Neutrophil (primary cell): ENCODE data around the gene PRKACB.
"Not testable (repeated sequence)": the region's sequence is repeated elsewhere in the genome, so short reads cannot be mapped to it uniquely, and the experiment has no call there.

ENCODE experiments used
- H3K27ac ChIP-seq: fragments of 200-600 bp; sonication (generic); 2 replicates; pipeline ENCODE4 v1.5.1; 2016; ENCODE audit warnings: mild to moderate bottlenecking, moderate library complexity
- H3K27me3 ChIP-seq: fragments of 200-600 bp; sonication (generic); 2 replicates; pipeline ENCODE4 v1.6.0; 2016; ENCODE audit warnings: mild to moderate bottlenecking
- H3K36me3 ChIP-seq: fragments of 200-600 bp; sonication (generic); 2 replicates; pipeline ENCODE4 v1.5.1; 2017
- H3K4me1 ChIP-seq, 2 experiments: fragments of 200-600 bp in 1 of 2; sonication (generic) in 1 of 2; 1 replicate in 1 of 2; 2 replicates in 1 of 2; pipeline versions ENCODE4 v1.5.1 to v1.6.1; 2013 to 2016; ENCODE audit warnings: low read depth in 1 of 2, low read length in 1 of 2, mild to moderate bottlenecking in 1 of 2, moderate library complexity in 1 of 2; ENCODE audit not compliant: control insufficient read depth in 1 of 2, insufficient read depth in 1 of 2
- H3K4me3 ChIP-seq, 2 experiments: fragments of 200-600 bp in 1 of 2; sonication (generic) in 1 of 2; 1 replicate in 1 of 2; 2 replicates in 1 of 2; pipeline ENCODE4 v1.5.1; 2013 to 2016; ENCODE audit warnings: low read depth in 1 of 2, low read length in 1 of 2, mild to moderate bottlenecking in 1 of 2, moderate library complexity in 1 of 2
- H3K9me3 ChIP-seq: fragments of 200-600 bp; sonication (generic); 2 replicates; pipeline ENCODE4 v1.5.1; 2016
- CTCF ChIP-seq: fragments of 200-600 bp; sonication (generic); IDR thresholded peaks from 2 replicates; pipeline ENCODE4 v1.5.1; 2016; ENCODE audit warnings: antibody characterized with exemption

Gene PRKACB

GRCh38 chr1:84217239-84217638 is 73.2 kb downstream of the PRKACB start:
- Histone ChIP-seq H3K27me3 (no peaks in the 10 kb centered on the region), H3K4me3 (no peak overlapping the region), H3K36me3 (no peaks in the 10 kb centered on the region), H3K9me3 (no peaks in the 10 kb centered on the region), H3K4me1 (no peaks in the 10 kb centered on the region), H3K27ac (no peak overlapping the region)
- TF ChIP-seq CTCF: no peak

GRCh38 chr1:84223751-84224432 is 79.8 kb downstream of the PRKACB start:
- no peaks in the 10 kb centered on the region for H3K27me3 ChIP-seq
- no peak overlapping the region for H3K27ac ChIP-seq
- no peaks in the 10 kb centered on the region for H3K9me3 ChIP-seq
- H3K4me3 ChIP-seq: no peak overlapping the region
- H3K4me1 ChIP-seq: no peaks in the 10 kb centered on the region
- no peak for TF ChIP-seq CTCF
- H3K36me3 ChIP-seq: no peaks in the 10 kb centered on the region

- Histone ChIP-seq H3K4me1 (no peaks in the 10 kb centered on the region), H3K4me3 (no peak overlapping the region), H3K27ac (no peak overlapping the region), H3K36me3 (no peaks in the 10 kb centered on the region), H3K9me3 (no peaks in the 10 kb centered on the region), H3K27me3 (no peaks in the 10 kb centered on the region)
- TF ChIP-seq CTCF: no peak
Measured at GRCh38 chr1:84224905-84225304, 80.8 kb downstream of the PRKACB start.

GRCh38 chr1:84225646-84226045 is 81.6 kb downstream of the PRKACB start:
- Histone ChIP-seq H3K4me1 (no peaks in the 10 kb centered on the region), H3K4me3 (no peak overlapping the region), H3K27ac (no peak overlapping the region), H3K36me3 (no peaks in the 10 kb centered on the region), H3K27me3 (no peaks in the 10 kb centered on the region), H3K9me3 (no peaks in the 10 kb centered on the region)
- TF ChIP-seq CTCF: no peak

GRCh38 chr1:84232676-84233075 is 88.6 kb downstream of the PRKACB start:
- H3K27ac ChIP-seq, H3K4me3 ChIP-seq, H3K27me3 ChIP-seq, H3K36me3 ChIP-seq, H3K4me1 ChIP-seq, H3K9me3 ChIP-seq: not testable (repeated sequence)

GRCh38 chr1:84236256-84236655 is 92.2 kb downstream of the PRKACB start:
- Histone ChIP-seq H3K4me1 (no peaks in the 10 kb centered on the region), H3K4me3 (no peak overlapping the region), H3K36me3 (no peaks in the 10 kb centered on the region), H3K9me3 (no peaks in the 10 kb centered on the region), H3K27ac (no peak overlapping the region), H3K27me3 (no peaks in the 10 kb centered on the region)
- TF ChIP-seq CTCF: no peak
